MCF 10A (cell line): Measurements from ENCODE around the gene TAL1. TPM values are rescaled to one million over a fixed set of nuclear protein-coding genes. Genes with fewer than 3 reads are reported as not detected.

Experiments
- BruUV-seq: library from RNA; stranded (reverse); fragments of 400-500 nt; replicated peaks from 2 replicates; lab custom pipeline; 2021; lab: Mats Ljungman, UMichigan
- CTCF ChIA-PET: fragments of 300-600 bp; sonication (Branson Sonifier 250); formaldehyde crosslinking; extraction: SDS; loops from one replicate; lab custom pipeline; 2021; ENCODE audit warnings: antibody characterized with exemption, inconsistent platforms; lab: Yijun Ruan, JAX
- POLR2A ChIA-PET: fragments of 300-600, 350-650 bp; sonication (Branson Sonifier 250); formaldehyde crosslinking; extraction: SDS; loops from one replicate; lab custom pipeline; 2020; ENCODE audit warnings: antibody characterized with exemption, inconsistent platforms; lab: Yijun Ruan, JAX
- DNase-seq: peaks from one replicate; pipeline ENCODE4 v3.0.0-alpha.2; 2018; ENCODE audit not compliant: unreplicated experiment
- H3K27ac Mint-ChIP-seq: one replicate; pipeline ENCODE4 v1.8.0; 2022; ENCODE audit warnings: mild to moderate bottlenecking, low read depth, mixed read lengths; ENCODE audit not compliant: unreplicated experiment
- H3K27me3 Mint-ChIP-seq: one replicate; pipeline ENCODE4 v1.8.0; 2022; ENCODE audit warnings: mixed read lengths; ENCODE audit not compliant: insufficient read depth, unreplicated experiment
- H3K36me3 Mint-ChIP-seq: one replicate; pipeline ENCODE4 v1.8.0; 2022; ENCODE audit warnings: mild to moderate bottlenecking, moderate library complexity, mixed read lengths; ENCODE audit not compliant: insufficient read depth, unreplicated experiment
- H3K4me1 Mint-ChIP-seq: one replicate; pipeline ENCODE4 v1.8.0; 2022; ENCODE audit warnings: mixed read lengths; ENCODE audit not compliant: insufficient read depth, unreplicated experiment
- H3K4me3 Mint-ChIP-seq: one replicate; pipeline ENCODE4 v1.8.0; 2022; ENCODE audit warnings: mild to moderate bottlenecking, moderate library complexity, mixed read lengths; ENCODE audit not compliant: unreplicated experiment
- H3K9me3 Mint-ChIP-seq: one replicate; pipeline ENCODE4 v1.8.0; 2022; ENCODE audit warnings: mixed read lengths; ENCODE audit not compliant: unreplicated experiment
- intact Hi-C: fragments of 100-400 bp; cut with micrococcal nuclease; formaldehyde crosslinking; loops from 2 replicates; pipeline ENCODE4 v1.14.1; 2022
- total RNA-seq: library from RNA; stranded (reverse); gene quantifications from 2 replicates; pipeline ENCODE4 v1.2.3, GENCODE V29; 2022
- TF ChIP-seq, protein P1 (sequence below): fragments of 200-600 bp; IDR thresholded peaks from one replicate; pipeline ENCODE4 v1.8.0; 2022; ENCODE audit warnings: antibody characterized with exemption, mild to moderate bottlenecking; ENCODE audit not compliant: unreplicated experiment

Gene TAL1
- total RNA-seq, 1 experiment from 2014 or later, result not detected

- no peak for DNase-seq
- Mint-ChIP-seq H3K4me1 (no peaks in the 10 kb centered on the region), H3K36me3 (peaks cover 4% of the 10 kb centered on the region), H3K9me3 (no peaks in the 10 kb centered on the region), H3K27me3 (no peaks in the 10 kb centered on the region), H3K4me3 (no peak overlapping the region), H3K27ac (no peak overlapping the region)
- ChIA-PET CTCF (interaction anchor here (0.9 to 6.1 kb wide), 2 partner anchors 57 to 138 kb away, joined by 3 to 55 read pairs; no protein-coding TSS in a partner anchor), POLR2A (no interaction called here)
- intact Hi-C loops, result no loop called here
- no TSS peak for BruUV-seq
- TF ChIP-seq, protein P1, sequence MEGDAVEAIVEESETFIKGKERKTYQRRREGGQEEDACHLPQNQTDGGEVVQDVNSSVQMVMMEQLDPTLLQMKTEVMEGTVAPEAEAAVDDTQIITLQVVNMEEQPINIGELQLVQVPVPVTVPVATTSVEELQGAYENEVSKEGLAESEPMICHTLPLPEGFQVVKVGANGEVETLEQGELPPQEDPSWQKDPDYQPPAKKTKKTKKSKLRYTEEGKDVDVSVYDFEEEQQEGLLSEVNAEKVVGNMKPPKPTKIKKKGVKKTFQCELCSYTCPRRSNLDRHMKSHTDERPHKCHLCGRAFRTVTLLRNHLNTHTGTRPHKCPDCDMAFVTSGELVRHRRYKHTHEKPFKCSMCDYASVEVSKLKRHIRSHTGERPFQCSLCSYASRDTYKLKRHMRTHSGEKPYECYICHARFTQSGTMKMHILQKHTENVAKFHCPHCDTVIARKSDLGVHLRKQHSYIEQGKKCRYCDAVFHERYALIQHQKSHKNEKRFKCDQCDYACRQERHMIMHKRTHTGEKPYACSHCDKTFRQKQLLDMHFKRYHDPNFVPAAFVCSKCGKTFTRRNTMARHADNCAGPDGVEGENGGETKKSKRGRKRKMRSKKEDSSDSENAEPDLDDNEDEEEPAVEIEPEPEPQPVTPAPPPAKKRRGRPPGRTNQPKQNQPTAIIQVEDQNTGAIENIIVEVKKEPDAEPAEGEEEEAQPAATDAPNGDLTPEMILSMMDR, result no peak
Measured at GRCh38 chr1:47249755-47250154, 17.7 kb upstream of the TAL1 start.

- POLR2A ChIA-PET, result interaction anchor here (0.6 kb wide), 1 partner anchor 836 kb away, joined by 5 read pairs; no protein-coding TSS in a partner anchor
Measured at GRCh38 chr1:47244339-47244862, 12.4 kb upstream of the TAL1 start.

GRCh38 chr1:47243910-47244309, 11.9 kb upstream of the TAL1 start:
- no peak for DNase-seq
- TF ChIP-seq, protein P1, result no peak
- CTCF ChIA-PET, result interaction anchor here (0.7 to 1.4 kb wide), 4 partner anchors 11 to 193 kb away, joined by 3 to 5 read pairs (median 4); no protein-coding TSS in a partner anchor
- intact Hi-C loops, result no loop called here
- Mint-ChIP-seq H3K9me3 (no peaks in the 10 kb centered on the region), H3K4me3 (no peak overlapping the region), H3K27me3 (no peaks in the 10 kb centered on the region), H3K36me3 (no peaks in the 10 kb centered on the region), H3K27ac (no peak overlapping the region), H3K4me1 (no peaks in the 10 kb centered on the region)
- no TSS peak for BruUV-seq
- POLR2A ChIA-PET, result interaction anchor here (0.6 kb wide), 1 partner anchor 836 kb away, joined by 5 read pairs; no protein-coding TSS in a partner anchor

More at GRCh38 chr1:47244339-47244862, 12.4 kb upstream of the TAL1 start:
- TF ChIP-seq, protein P1, result no peak
- no TSS peak for BruUV-seq
- CTCF ChIA-PET, result interaction anchor here (0.7 to 1.4 kb wide), 5 partner anchors 10 to 193 kb away, joined by 3 to 5 read pairs (median 4); no protein-coding TSS in a partner anchor
- no peaks in the 10 kb centered on the region for H3K27me3 Mint-ChIP-seq
- no peak overlapping the region for H3K27ac Mint-ChIP-seq
- no peak for DNase-seq
- intact Hi-C loops, result no loop called here
- no peak overlapping the region for H3K4me3 Mint-ChIP-seq
- no peaks in the 10 kb centered on the region for H3K9me3 Mint-ChIP-seq
- no peaks in the 10 kb centered on the region for H3K36me3 Mint-ChIP-seq
- H3K4me1 Mint-ChIP-seq, result no peaks in the 10 kb centered on the region

GRCh38 chr1:47241114-47242113, 9.4 kb upstream of the TAL1 start:
- Mint-ChIP-seq H3K36me3 (no peaks in the 10 kb centered on the region), H3K9me3 (no peaks in the 10 kb centered on the region), H3K4me1 (peaks cover 6% of the 10 kb centered on the region), H3K27me3 (no peaks in the 10 kb centered on the region), H3K27ac (no peak overlapping the region), H3K4me3 (no peak overlapping the region)
- ChIA-PET POLR2A (no interaction called here), CTCF (interaction anchor here (1.4 kb wide), 1 partner anchor 22 kb away, joined by 3 read pairs; no protein-coding TSS in a partner anchor)
- no peak for DNase-seq
- intact Hi-C loops, result no loop called here
- TF ChIP-seq, protein P1, result no peak
- no TSS peak for BruUV-seq
